Measurements from ENCODE around the gene AIMP2.
A peak's percentile ranks its signal among the peaks of the same experiment; 100 is the strongest.
"Not testable (repeated sequence)": the region's sequence is repeated elsewhere in the genome, so short reads cannot be mapped to it uniquely, and the experiment has no call there.

Gene AIMP2

DNA sequence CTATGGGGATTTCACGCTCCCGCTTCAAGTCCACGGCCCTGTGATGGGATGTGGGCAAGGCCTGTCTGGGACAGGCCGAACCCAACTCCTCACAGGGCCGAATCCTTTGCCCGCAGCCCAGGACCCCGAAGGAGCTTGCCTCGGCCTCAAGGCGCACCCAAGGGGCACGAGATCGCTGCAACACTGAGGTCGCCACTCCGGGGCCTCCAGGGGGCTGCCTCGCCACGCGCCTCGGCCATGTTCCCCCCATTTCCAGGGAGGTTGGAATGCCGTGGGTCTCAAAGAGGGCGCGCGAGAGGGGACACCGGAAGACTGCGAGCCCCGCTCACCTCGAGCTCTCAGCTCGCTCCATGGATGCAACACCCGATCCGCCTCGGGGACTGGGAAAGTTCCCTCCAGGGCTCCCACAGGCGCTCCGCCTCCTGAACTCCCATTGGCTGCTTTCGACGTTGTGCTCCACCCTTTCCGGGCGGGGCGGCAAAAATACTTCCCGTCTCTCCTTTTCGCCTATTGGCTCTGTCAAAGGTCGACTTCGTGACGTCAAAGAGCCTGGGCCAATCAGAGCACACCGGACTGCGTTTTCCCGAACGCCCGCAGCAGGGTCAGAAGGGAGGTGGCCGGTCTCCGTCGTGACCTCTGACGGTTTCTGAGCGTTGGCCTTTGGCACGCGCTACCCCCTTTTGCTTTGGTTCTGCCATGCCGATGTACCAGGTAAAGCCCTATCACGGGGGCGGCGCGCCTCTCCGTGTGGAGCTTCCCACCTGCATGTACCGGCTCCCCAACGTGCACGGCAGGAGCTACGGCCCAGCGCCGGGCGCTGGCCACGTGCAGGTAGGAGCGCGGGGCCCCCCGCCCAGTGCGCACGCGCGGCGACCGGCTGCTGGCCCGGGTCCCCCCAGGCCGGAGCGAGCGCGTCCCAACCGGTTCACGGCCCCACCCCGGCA lies at the start of gene AIMP2, which contains the start of gene PMS2:
Gene AIMP2, plus strand, starts transcription at position 605 of the 944 bp plus-strand sequence. Its CDS starts 92 bp downstream, at position 697.
Gene PMS2, minus strand, starts transcription at position 382 of the 944 bp plus-strand sequence. Its CDS starts 30 bp downstream, at position 352.
- peak; percentile 98 for DNase-seq (ENCODE audit: low read depth)
- peak within 1 kb of the TSS; percentile 80 for H3K4me3 ChIP-seq (ENCODE audit: control insufficient read depth, low read depth, low read length)
- TF ChIP-seq CTCF (conservative IDR thresholded peaks at IDR 0.05; ENCODE audit: control insufficient read depth, insufficient read depth, low read depth, low read length) = no peak

DNA sequence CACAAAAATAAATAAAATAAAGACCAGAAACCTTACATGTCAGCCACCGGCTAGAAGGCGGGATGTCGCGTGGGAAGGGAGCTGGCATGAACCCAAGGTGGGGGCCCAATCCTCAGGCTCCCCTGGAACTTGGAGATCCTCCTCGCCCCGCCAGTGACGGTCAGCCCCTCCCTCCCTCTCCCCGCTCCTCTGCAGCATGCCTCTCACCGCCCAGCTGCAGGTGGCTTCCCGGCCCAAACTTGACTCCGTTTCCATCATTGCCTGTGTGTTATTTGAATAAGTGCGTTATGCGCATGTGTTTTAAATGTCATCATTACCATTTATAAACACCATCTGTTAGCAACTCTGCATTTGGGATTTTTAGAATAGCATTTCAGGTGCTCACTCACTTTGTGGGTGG lies 45.9 kb upstream of the AIMP2 start:
- not testable (repeated sequence) for DNase-seq (ENCODE audit: low read depth); H3K4me3 ChIP-seq (ENCODE audit: control insufficient read depth, low read depth, low read length)

GRCh38 chr7:5963810-5964209 lies 45.3 kb upstream of the AIMP2 start:
- not testable (repeated sequence) for H3K4me3 ChIP-seq (ENCODE audit: control insufficient read depth, low read depth, low read length); DNase-seq (ENCODE audit: low read depth)

DNA sequence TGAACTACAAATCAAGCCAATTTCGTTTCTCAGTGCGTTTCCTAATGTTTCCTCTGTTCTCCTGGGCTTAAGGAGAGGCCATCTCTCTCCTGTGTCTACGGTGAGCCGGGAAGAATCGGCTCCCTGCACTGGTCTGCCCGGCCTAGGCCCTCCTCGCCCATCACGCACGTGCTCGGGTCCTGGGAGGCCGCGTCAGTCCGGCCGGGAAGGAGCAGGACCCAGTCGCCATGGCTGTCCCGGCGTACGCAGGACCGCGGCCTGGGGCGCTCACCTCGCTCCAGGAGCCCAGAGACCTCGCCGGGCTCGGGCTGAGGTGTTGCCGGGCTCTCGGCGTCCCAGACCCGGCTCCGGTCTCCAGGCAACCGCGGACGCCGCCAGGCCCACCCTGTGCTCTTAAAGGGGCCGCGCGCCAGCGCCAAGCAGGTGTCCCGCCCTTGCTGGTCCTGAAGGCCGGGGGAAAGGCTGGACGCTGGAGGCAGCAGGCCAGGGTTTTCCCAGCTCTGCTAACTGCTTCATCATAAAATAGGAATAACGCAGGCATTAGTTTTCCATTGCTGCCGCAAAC lies 38.6 kb upstream of the AIMP2 start, which contains the start of gene RSPH10B:
Gene RSPH10B, minus strand, starts transcription at position 343 of the 565 bp plus-strand sequence. CDS start 3,573 bp downstream, outside the sequence.
- not testable (repeated sequence) for H3K4me3 ChIP-seq (ENCODE audit: control insufficient read depth, low read depth, low read length); DNase-seq (ENCODE audit: low read depth)

GRCh38 chr7:5973580-5973979 lies 35.5 kb upstream of the AIMP2 start:
- H3K4me3 ChIP-seq (ENCODE audit: control insufficient read depth, low read depth, low read length); DNase-seq (ENCODE audit: low read depth): not testable (repeated sequence)

GRCh38 chr7:5979680-5980314 lies 29.3 kb upstream of the AIMP2 start:
- H3K4me3 ChIP-seq (ENCODE audit: control insufficient read depth, low read depth, low read length); DNase-seq (ENCODE audit: low read depth): not testable (repeated sequence)

- DNase-seq (ENCODE audit: low read depth); H3K4me3 ChIP-seq (ENCODE audit: control insufficient read depth, low read depth, low read length): not testable (repeated sequence)
Measured at GRCh38 chr7:5987061-5987460, 22.0 kb upstream of the AIMP2 start.

DNA sequence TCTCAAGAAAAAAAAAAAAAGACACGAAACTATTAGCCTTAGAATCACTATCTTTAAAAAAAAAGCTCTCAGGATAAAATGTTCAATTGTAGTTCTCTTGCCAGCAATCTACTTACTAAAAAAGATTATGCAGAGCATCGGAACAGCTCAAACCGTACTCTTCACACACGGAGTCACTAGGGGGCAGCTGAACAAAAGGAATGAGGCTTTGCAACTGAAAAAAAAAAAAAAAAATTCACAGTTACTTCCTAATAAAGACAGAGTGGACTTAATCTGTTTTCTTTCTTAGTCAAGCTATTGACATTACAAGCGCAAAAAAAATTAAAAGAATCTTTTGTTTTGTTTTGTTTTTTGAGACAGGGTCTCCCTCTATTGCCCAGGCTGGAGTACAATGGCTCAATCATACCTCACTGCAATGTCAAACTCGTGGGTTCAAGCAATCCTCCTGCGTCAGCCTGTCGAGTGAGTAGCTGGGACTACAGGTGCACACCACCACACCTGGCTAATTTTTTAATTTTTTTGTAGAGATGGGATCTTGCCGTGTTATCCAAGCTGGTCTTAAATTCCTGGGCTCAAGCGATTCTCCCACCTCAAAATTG lies 11.8 kb upstream of the AIMP2 start:
- peak; percentile 76 for DNase-seq (ENCODE audit: low read depth)
- H3K4me3 ChIP-seq (ENCODE audit: control insufficient read depth, low read depth, low read length) = no peak overlapping the region
- TF ChIP-seq CTCF (conservative IDR thresholded peaks at IDR 0.05; ENCODE audit: control insufficient read depth, insufficient read depth, low read depth, low read length) = peak; percentile 65

GRCh38 chr7:6007386-6007785 lies 1.7 kb upstream of the AIMP2 start:
- no peak for DNase-seq (ENCODE audit: low read depth)
- H3K4me3 ChIP-seq (ENCODE audit: control insufficient read depth, low read depth, low read length) = no peak overlapping the region
- TF ChIP-seq CTCF (conservative IDR thresholded peaks at IDR 0.05; ENCODE audit: control insufficient read depth, insufficient read depth, low read depth, low read length) = no peak

GRCh38 chr7:6007835-6008590 lies 1.1 kb upstream of the AIMP2 start:
- H3K4me3 ChIP-seq (ENCODE audit: control insufficient read depth, low read depth, low read length) = peak overlapping the region; percentile 80
- peak; percentile 19 for DNase-seq (ENCODE audit: low read depth)

GRCh38 chr7:6010370-6010769 lies 1.3 kb downstream of the AIMP2 start:
- not testable (repeated sequence) for DNase-seq (ENCODE audit: low read depth)
- H3K4me3 ChIP-seq (ENCODE audit: control insufficient read depth, low read depth, low read length) = peak overlapping the region; percentile 80
